ENCODE measurements around the gene NAT8L.

NAT8L gene

GRCh38 chr4:2068198-2068470 is 9.0 kb downstream of the NAT8L start:
- no peak for TF ChIP-seq ZFX (IDR thresholded peaks at IDR 0.05)
- TF ChIP-seq, protein P1, sequence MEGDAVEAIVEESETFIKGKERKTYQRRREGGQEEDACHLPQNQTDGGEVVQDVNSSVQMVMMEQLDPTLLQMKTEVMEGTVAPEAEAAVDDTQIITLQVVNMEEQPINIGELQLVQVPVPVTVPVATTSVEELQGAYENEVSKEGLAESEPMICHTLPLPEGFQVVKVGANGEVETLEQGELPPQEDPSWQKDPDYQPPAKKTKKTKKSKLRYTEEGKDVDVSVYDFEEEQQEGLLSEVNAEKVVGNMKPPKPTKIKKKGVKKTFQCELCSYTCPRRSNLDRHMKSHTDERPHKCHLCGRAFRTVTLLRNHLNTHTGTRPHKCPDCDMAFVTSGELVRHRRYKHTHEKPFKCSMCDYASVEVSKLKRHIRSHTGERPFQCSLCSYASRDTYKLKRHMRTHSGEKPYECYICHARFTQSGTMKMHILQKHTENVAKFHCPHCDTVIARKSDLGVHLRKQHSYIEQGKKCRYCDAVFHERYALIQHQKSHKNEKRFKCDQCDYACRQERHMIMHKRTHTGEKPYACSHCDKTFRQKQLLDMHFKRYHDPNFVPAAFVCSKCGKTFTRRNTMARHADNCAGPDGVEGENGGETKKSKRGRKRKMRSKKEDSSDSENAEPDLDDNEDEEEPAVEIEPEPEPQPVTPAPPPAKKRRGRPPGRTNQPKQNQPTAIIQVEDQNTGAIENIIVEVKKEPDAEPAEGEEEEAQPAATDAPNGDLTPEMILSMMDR (conservative IDR thresholded peaks at IDR 0.05) = no peak
- H3K27ac ChIP-seq = no peak overlapping the region

DNA sequence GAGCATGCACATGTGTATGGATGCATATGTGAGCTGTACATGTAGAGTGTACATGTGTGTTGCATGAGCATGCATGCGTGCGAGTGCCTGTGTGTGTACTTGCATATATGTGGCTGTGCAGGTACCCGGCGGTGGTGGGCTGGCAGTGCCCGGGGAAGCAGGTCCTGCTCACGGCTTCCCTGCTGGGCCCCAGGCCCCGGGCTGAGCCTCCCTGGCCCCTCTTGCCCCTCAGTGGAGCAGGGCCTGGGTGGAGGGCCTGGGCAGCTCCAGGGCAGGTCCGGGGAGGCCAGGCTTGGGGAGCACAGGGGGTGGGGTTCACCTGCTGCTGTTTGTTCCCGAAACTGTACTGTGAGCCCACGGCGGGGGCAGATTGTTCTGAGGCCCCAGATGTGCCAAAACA is 9.4 kb downstream of the NAT8L start:
- no peak overlapping the region for H3K27ac ChIP-seq
- TF ChIP-seq, protein P1 (conservative IDR thresholded peaks at IDR 0.05) = no peak
- TF ChIP-seq ZFX (IDR thresholded peaks at IDR 0.05) = no peak

DNA sequence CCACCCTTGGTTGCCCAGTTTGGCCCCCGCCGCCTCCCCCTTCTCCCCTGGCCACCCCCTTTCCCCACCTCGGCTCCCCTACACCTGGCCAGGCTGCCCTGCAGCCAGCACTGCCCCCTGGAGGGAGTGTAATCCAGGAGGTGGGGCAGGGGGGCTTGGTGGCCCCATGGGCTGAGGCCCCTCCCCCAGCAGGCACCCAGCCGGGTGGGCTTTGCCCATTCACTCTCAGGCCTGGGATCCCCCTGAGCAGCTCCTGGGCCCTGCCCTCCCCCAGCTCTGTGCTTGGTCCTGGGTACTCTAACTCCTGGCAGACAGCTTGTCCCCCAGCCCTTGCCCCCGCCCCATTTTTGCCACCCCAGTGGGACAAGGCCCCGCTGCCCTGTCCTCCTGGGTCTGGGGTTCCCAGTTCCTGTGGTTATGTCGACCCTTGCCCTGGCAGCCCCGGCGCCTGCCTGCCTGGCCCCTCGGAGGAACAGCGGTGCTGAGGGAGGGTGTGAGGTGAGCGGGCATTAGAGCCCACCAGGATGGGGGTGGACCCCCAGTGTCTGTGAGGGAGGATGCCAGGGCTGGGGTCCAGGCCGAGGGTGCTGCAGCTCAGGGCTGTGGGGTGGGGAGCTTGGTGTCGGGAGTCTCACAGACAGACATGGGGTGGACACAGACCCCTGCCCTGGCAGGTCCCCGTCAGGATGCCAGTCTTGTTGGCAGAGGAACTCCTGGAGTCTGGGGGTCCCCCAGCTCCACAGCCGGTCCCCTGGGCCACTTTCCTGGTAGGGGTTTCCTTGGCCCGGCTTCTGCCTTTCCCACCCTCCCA is 10.2 kb downstream of the NAT8L start:
- H3K27ac ChIP-seq = no peak overlapping the region
- no peak for TF ChIP-seq ZFX (IDR thresholded peaks at IDR 0.05)
- TF ChIP-seq, protein P1 (conservative IDR thresholded peaks at IDR 0.05) = no peak

DNA sequence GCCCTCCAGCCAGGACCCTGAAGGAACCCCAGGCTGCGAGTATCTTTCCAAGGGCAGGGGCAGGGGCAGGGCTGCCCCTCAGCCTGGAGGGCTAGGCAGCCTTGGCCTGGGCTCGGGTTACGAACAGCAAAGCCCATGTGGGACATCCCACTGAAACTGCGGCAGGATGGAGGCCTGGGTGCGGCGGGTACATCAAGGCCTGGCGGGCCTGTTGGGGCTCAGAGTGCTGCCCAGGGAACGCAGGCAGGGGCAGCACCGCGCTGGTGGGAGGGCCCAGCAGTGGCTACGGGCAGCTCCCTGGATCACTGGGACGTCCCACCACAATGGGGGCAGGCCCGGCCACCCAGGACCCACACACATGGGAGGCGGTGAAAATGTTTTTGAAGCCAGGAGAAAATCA is 10.9 kb downstream of the NAT8L start:
- TF ChIP-seq, protein P1 (conservative IDR thresholded peaks at IDR 0.05) = no peak
- no peak for TF ChIP-seq ZFX (IDR thresholded peaks at IDR 0.05)
- no peak overlapping the region for H3K27ac ChIP-seq

DNA sequence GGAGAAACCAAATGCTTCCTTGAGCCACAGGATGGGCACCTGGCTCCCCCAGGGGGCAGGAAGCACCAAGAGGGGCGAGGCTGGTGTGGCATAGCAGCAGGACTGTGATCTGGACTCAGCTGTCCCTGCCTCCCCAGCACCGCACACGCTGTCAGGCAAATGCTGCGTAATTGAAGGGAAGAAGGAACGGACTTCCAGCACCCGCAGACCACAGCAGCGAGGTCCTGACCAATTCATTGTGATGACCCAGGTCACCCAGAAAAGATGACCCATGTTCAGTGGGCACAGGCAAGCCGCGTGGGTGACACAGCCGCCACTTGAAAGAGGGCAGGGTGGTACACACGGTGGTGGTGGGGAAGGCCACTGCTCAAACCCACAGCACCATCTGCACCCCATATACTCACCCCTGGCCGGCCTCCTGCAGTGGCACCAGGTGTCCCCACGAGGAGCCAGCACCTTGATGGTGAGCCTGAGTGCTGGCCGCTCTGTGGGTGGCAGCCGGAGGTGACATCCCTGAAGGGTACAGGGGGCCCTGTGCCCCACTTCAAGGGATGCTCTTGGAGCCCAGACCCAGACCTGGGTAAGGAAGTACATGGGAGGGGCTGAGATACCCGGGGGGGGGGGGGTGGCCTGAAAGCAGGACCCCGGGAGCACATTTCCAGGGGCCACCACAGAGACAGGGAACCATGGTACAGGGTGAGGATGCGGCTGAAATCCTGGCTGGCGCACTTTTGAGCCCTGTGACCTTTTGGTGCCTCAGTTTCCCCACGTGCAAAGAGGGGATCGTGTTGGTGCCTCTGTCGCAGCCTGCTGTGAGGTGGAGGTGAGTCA is 11.5 kb downstream of the NAT8L start:
- H3K27ac ChIP-seq = no peak overlapping the region
- TF ChIP-seq, protein P1 (conservative IDR thresholded peaks at IDR 0.05) = no peak
- no peak for TF ChIP-seq ZFX (IDR thresholded peaks at IDR 0.05)

DNA sequence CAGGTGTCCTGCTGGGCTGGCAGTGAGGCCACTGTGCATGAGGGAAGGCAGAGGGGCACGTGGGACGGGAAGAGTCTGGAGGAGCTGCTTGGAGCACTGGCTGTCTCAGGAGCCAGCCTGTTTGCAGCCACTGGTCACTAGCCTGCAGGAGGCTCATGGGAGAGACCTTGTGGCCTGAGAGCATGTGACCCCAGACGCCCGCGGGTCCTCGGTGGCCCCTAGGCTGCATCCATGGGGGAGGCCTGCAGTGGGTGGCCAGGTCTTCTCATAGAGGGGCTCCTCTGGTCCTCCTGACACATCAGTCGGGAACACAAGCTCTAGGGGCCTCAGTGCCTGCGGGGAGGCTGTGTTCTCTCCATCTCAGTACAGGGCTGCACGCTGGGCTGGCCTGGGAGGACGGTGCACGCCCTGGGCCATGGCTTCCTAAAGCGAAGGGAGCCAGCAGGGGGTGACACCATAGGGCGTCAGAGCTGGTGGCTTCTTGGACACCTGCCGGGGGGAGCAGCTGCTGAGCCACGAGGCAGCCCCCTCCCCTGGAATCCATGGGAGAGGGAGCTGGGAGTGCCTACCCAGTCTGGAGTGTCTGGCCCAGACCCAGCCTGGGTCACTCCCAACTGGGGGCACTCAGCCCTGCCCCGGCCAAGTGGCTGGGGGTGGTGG is 12.3 kb downstream of the NAT8L start:
- no peak overlapping the region for H3K27ac ChIP-seq
- TF ChIP-seq, protein P1 (conservative IDR thresholded peaks at IDR 0.05) = no peak
- no peak for TF ChIP-seq ZFX (IDR thresholded peaks at IDR 0.05)
